Measurements from ENCODE around the gene PHC1.

DNA sequence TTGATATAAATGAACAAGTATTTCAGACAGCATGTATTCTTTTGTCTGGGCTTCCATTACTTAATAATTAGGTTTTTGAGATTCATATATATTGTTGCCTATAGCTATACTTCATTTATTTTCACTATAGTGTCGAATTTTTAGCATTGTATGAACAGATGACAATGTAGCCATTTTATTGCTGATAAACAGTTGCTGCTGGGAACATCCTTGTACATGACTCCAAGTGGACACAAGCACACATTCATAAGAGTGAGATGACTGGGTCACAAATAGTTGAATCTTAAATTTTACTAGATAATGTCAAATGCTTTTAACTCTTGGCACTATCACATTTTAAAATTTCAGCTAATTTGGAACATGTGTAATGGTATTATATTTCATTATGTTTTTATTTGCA, 19.3 kb upstream of the PHC1 start:
- TF ChIP-seq, protein P1, sequence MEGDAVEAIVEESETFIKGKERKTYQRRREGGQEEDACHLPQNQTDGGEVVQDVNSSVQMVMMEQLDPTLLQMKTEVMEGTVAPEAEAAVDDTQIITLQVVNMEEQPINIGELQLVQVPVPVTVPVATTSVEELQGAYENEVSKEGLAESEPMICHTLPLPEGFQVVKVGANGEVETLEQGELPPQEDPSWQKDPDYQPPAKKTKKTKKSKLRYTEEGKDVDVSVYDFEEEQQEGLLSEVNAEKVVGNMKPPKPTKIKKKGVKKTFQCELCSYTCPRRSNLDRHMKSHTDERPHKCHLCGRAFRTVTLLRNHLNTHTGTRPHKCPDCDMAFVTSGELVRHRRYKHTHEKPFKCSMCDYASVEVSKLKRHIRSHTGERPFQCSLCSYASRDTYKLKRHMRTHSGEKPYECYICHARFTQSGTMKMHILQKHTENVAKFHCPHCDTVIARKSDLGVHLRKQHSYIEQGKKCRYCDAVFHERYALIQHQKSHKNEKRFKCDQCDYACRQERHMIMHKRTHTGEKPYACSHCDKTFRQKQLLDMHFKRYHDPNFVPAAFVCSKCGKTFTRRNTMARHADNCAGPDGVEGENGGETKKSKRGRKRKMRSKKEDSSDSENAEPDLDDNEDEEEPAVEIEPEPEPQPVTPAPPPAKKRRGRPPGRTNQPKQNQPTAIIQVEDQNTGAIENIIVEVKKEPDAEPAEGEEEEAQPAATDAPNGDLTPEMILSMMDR (IDR thresholded peaks at IDR 0.05) = no peak
- no peak for TF ChIP-seq POLR2A (IDR thresholded peaks at IDR 0.05)

Data from body of pancreas (tissue), 4 donors.